Stromal cell of bone marrow (primary cell): ENCODE measurements around the gene DBX2.
A peak's percentile ranks its signal among the peaks of the same experiment; 100 is the strongest.
"Not testable (repeated sequence)": the region's sequence is repeated elsewhere in the genome, so short reads cannot be mapped to it uniquely, and the experiment has no call there.

Experiments used
- DNase-seq: peaks from one replicate; pipeline ENCODE4 v3.0.0-alpha.2; 2012; ENCODE audit warnings: low read depth

The DBX2 gene

DNA sequence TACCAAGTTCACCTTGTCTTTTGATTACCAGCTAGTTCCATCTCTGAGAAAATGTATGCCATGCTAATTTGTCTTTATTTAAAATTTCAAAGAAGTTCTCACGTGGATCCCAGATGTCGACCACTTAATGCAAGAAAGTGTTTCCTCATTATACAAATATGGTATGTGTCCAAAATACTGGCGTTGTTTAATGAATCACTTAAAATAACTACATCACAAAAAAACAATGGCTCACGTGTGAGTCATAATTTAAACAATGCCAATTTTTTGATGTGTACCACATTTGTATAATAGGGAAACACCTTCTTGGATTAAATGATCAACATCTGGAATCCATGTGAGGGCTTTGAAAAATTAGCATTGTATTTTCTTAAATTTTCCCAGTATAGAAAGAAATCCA is 40.8 kb downstream of the DBX2 start:
- no peak for DNase-seq

DNA sequence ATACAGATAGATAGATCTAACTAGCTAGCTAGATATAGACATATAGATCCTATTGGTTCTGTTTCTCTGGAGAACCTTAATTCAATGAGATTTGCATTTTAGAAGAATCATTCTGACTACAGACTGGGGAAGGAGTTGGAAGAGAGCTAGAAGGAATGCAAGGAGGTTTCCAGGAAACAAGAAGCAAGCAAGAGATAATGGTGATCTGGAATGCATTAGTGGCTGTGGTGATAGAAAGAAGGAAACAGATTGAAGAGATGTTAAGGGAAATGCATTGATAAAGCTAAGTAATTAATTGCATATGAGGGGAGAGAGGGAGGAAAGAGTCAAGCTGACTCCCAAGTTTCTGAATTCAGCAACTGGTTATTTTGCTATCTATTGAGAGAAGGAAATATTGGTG is 42.7 kb downstream of the DBX2 start:
- no peak for DNase-seq

DNA sequence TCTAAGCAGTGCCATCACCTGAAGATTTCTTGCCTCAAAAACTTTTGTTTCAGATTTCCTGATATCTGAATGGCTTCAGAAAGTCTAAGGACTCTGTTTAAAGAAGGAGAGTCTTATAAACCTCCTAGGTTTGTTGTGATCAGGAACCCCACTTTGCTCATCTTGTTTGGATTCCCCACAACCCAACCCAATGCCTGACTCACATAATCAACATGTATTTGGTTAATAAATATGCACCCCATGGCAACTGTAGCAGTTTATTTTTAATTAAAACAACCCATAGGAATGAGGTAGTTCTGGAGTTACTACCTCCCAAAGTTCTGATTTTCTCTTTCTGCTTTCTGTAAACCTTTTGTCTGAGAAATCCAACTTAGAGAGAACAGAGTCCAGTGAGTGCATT is 51.5 kb downstream of the DBX2 start:
- DNase-seq = no peak

DNA sequence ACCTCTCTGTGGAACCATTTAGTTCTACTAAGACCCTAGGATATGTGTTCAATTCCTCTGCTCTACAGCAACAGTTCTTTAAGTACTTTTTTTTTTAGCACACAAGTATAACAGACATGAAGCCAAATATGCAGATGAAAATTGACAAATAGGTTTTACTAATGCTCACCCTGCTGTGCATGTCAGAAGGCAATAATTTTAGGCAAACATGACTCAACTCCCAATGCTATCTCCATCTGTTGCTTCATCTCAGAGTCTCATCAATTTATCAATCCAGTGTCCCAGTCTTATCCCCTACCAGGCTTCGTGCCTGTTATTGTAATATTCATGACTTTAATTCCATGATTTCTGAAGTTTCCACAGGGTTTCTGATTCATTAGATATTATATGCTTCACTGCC is 57.7 kb downstream of the DBX2 start:
- no peak for DNase-seq

DNA sequence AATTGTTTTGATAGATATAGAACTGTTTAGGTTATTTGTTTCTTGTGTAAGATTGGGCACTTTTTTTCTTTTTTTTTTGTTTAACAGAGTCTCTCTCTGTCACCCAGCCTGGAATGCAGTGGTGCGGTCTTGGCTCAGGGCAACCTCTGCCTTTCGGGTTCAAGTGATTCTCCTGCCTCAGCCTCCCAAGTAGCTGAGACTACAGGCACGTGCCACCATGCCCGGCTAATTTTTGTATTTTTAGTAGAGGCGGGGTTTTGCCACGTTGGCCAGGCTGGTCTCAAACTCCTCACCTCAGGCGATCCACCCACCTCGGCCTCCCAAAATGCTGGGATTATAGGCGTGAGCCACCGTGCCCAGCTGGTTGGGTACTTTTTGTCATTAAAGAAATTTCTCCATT is 66.0 kb downstream of the DBX2 start:
- not testable (repeated sequence) for DNase-seq

DNA sequence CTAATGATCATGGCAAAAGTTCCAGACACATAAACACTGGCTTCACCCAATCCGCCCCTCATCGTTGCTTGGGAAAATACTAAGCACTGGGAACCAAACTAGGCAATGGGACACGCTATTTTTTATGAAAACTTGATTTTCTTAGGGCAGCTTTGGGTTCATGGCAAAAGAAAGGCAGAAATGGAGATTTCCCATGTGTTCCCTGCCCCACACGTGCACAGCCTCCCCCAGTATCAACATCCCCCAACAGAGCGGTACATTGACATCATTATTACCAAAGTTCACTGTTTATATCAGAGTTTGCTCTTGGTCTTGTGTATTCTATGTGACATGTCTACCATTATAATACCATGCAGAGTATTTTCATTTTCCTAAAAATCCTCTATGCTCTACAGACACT is 71.0 kb downstream of the DBX2 start:
- no peak for DNase-seq

DNA sequence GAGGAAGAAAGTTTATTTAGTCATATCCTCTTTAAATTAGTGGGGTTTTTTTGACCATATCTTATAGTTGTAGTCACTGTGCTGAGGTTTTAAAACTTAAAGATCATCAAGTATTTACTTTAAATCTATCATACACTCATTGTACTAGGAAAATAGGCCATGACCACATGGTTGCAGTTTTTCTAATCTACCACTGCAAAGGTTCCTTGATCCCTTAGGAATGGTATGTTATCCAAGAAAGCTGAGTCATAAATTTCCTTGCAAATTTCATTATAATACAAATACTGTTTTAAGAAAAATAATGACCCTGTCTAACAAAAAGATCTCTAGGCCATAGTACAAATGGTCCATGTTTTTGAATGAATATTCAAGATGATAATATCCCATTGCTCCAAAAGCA is 74.7 kb downstream of the DBX2 start:
- peak; percentile 3 for DNase-seq

DNA sequence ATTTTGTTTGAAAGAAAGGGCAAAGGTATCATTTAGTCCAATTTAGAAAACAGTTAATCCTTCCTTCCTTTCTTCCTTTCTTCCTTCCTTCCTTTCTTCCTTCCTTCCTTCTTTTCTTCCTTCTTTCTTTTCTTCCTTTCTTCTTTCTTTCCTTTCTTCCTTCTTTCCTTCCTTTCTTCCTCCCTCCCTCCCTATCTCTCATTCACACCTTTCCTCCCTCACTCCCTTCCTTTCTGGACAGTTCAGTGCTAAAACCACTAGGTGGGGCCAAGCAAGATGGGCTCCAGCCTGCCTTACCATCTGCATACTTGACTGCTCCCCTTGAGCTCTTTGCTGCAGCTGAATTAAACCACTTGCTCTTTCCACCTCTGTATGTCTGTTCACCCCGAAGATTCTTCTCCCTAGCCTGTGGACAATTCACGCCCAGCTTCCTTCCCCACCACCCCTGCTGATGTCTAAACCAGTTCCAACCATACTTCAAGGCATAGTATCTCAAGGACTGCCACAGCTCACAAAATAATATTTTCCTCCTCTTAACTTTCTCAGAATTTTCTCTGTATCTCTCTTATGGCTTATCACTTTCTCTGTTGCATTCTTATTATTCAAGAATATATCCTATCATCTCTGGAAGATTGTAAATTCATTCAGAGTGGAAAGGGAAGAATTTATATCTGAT is 78.0 kb downstream of the DBX2 start:
- no peak for DNase-seq

DNA sequence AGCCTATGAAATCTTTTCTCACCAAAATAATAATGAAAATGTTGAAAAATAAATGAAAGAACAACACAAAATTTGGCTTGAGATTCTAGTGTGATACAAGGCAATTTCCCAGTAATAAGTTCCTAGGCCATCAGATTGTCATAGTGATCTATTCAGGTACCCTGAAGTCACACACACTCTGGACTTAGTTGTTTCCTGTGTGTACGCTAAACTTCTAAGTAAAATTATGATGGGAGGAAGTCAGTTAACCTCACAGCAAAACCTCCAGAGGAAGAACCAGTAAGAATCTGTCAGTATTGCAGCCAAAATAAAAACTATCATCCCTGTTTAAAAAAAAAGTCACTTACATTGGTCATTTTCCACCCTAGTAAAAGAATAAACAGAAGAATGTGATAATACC is 81.9 kb downstream of the DBX2 start:
- no peak for DNase-seq
